ENCODE data around the gene SERTAD1. TPM values are rescaled to one million over a fixed set of nuclear protein-coding genes. Genes with fewer than 3 reads are reported as not detected.
A peak's percentile ranks its signal among the peaks of the same experiment; 100 is the strongest.

SERTAD1 gene
- total and polyA plus RNA-seq, 2 of the 4 experiments (the other 2 are of a cell fraction) = 21.1 to 27.4 TPM

- Histone ChIP-seq H3K18ac (ENCODE audit: low read depth, low read length) (no peak overlapping the region), H2AK9ac (replicated peaks; ENCODE audit: low read depth, low read length, poor library complexity) (peak overlapping the region; percentile 31), H4K8ac (ENCODE audit: low read depth in 2 of 2, low read length in 2 of 2) (no peak overlapping the region), H3K27me3 (ENCODE audit: control insufficient read depth, insufficient read depth, low read length) (no peaks in the 10 kb centered on the region), H3K9ac (ENCODE audit: low read depth, low read length) (no peak overlapping the region), H4K91ac (ENCODE audit: insufficient read depth, low read depth, low read length) (no peak overlapping the region), H2BK15ac (ENCODE audit: low read depth, low read length) (no peak overlapping the region), H3K9me1 (ENCODE audit: insufficient read depth, low read length) (no peaks in the 10 kb centered on the region; the same call in 1 of the 2 replicates), H3K23ac (ENCODE audit: low read depth, low read length) (peak overlapping the region; percentile 59; the same call in 1 of the 2 replicates), H3K4me1 (ENCODE audit: control insufficient read depth, insufficient read depth, low read length) (peaks cover 2% of the 10 kb centered on the region), H2BK5ac (ENCODE audit: low read depth, low read length, poor library complexity, severe bottlenecking) (no peak overlapping the region), H3K4me2 (ENCODE audit: low read depth, low read length) (peak overlapping the region; percentile 95), H3K56ac (ENCODE audit: extremely low read depth, insufficient read depth, low read length) (no peak overlapping the region), H3K4me3 (ENCODE audit: insufficient read depth, low read depth, low read length) (no peak overlapping the region), H3K14ac (replicated peaks; ENCODE audit: low read depth, low read length) (no peak overlapping the region), H2BK120ac (ENCODE audit: low read depth, low read length) (no peak overlapping the region), H4K5ac (ENCODE audit: low read depth, low read length) (no peak overlapping the region), H3K36me3 (ENCODE audit: control insufficient read depth, insufficient read depth, low read length) (peaks cover 19% of the 10 kb centered on the region), H3K79me1 (ENCODE audit: low read depth in 1 of 2, low read length in 2 of 2) (peaks cover 16 to 44% of the 10 kb centered on the region in 2 experiments; a peak in 3 of 4 replicates), H3K9me3 (ENCODE audit: control insufficient read depth, insufficient read depth, low read length) (no peaks in the 10 kb centered on the region), H4K20me1 (ENCODE audit: insufficient read depth, low read length) (peaks cover 33% of the 10 kb centered on the region), H2BK20ac (ENCODE audit: low read depth, low read length) (0 out of 2 replicates have a peak overlapping the region, but pooled peaks have one; percentile 18), H2AFZ (replicated peaks; ENCODE audit: low read length, poor library complexity) (no peak overlapping the region), H3K4ac (ENCODE audit: low read depth, low read length) (no peak overlapping the region), H2AK5ac (ENCODE audit: low read depth, low read length) (no peak overlapping the region), H3K27ac (ENCODE audit: insufficient read depth, low read length) (no peak overlapping the region)
- in situ Hi-C loops (cut with MboI; ENCODE audit: low sequenced_read_pairs) = no loop called here
- no TSS peak for BruUV-seq (replicated peaks)
- ChIA-PET POLR2A (ENCODE audit: unreplicated experiment) (interaction anchor here (0.9 kb wide), 1 partner anchor 8 kb away, joined by 4 read pairs; no protein-coding TSS in a partner anchor), CTCF (no interaction called here)
- DNase-seq (no peak), ATAC-seq (ENCODE audit: low read depth) (no peak)
- intact Hi-C loops (cut with micrococcal nuclease) = loop anchor here (5.0 kb wide), 3 partner anchors 94 to 206 kb away; partner anchors contain the start of genes C19orf47 and PLD3
- no CpG with 5 or more reads among the region's 11 CpGs for WGBS, 2 experiments (ENCODE audit: extremely low coverage in 2 of 2, insufficient read length in 1 of 2)
- dilution Hi-C loops (cut with HindIII; ENCODE audit: low sequenced_read_pairs, unreplicated experiment) = no loop called here
- no peak; the same call in 1 of the 2 replicates for TF ChIP-seq POLR2A (IDR thresholded peaks at IDR 0.05; ENCODE audit: low read depth, low read length)
- TF ChIP-seq CEBPB (IDR thresholded peaks at IDR 0.05; ENCODE audit: low read depth, low read length) = no peak
- no peak for TF ChIP-seq NFE2L2 (IDR thresholded peaks at IDR 0.05; ENCODE audit: low read depth, low read length)
- TF ChIP-seq USF2 (IDR thresholded peaks at IDR 0.05; ENCODE audit: low read depth, low read length) = no peak
- no peak for TF ChIP-seq CTCF (conservative IDR thresholded peaks at IDR 0.05; ENCODE audit: low read depth, low read length)
- no peak for TF ChIP-seq RCOR1 (IDR thresholded peaks at IDR 0.05; ENCODE audit: insufficient replicate concordance, low read length)
- TF ChIP-seq MAZ (IDR thresholded peaks at IDR 0.05; ENCODE audit: borderline replicate concordance, low read depth, low read length) = no peak
- no peak for TF ChIP-seq MAFK (IDR thresholded peaks at IDR 0.05; ENCODE audit: low read depth, low read length)
- TF ChIP-seq RFX5 (IDR thresholded peaks at IDR 0.05; ENCODE audit: low read depth, low read length) = no peak
- no peak for TF ChIP-seq SMC3 (IDR thresholded peaks at IDR 0.05; ENCODE audit: low read depth, low read length)
- TF ChIP-seq MXI1 (IDR thresholded peaks at IDR 0.05; ENCODE audit: borderline replicate concordance, low read depth, low read length) = no peak
- TF ChIP-seq CHD1 (IDR thresholded peaks at IDR 0.05; ENCODE audit: low read depth, low read length) = no peak
- TF ChIP-seq ELK1 (IDR thresholded peaks at IDR 0.05; ENCODE audit: borderline replicate concordance, low read depth, low read length) = no peak
- TF ChIP-seq BHLHE40 (IDR thresholded peaks at IDR 0.05; ENCODE audit: low read depth, low read length) = no peak
- no peak for TF ChIP-seq FOS (IDR thresholded peaks at IDR 0.05; ENCODE audit: low read depth, low read length)
- TF ChIP-seq RAD21 (IDR thresholded peaks at IDR 0.05; ENCODE audit: low read length) = no peak
These were observed 16.0 kb upstream of the SERTAD1 start for GRCh38 chr19:40441719-40442253.

Data from IMR-90 (cell line).